GM19438 (cell line): ENCODE measurements around the gene COX4I2.
A peak's percentile ranks its signal among the peaks of the same experiment; 100 is the strongest.

Experiments used
- ATAC-seq: cut with Tn5 transposase; IDR thresholded peaks from one replicate; pipeline ENCODE4 v1.9.1; 2021; ENCODE audit warnings: low read depth; ENCODE audit not compliant: unreplicated experiment

COX4I2 gene

DNA sequence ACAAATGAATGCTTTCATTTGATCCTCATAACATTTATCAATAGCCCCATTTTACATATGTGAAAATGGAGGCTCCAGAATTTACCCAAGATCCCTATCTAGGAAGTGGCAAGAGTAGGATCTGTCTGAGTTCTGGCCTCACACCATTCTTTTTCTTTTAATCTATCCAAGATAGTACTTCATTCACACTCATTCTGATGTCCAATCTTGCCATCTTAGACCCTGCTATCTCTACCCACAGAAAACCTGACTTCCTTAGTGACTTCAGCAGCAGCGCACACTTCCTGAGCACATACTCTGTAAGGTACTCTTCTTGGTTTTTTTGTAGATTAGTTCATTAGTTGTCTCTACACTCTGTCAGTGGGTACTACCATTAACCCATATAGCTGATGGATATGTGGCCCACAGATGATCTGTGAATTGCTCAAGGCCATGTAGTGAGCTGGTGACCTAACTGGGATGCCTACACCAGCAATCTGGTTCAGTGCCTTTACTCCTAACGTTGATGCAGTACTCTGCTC is 36.3 kb downstream of the COX4I2 start:
- no peak for ATAC-seq

DNA sequence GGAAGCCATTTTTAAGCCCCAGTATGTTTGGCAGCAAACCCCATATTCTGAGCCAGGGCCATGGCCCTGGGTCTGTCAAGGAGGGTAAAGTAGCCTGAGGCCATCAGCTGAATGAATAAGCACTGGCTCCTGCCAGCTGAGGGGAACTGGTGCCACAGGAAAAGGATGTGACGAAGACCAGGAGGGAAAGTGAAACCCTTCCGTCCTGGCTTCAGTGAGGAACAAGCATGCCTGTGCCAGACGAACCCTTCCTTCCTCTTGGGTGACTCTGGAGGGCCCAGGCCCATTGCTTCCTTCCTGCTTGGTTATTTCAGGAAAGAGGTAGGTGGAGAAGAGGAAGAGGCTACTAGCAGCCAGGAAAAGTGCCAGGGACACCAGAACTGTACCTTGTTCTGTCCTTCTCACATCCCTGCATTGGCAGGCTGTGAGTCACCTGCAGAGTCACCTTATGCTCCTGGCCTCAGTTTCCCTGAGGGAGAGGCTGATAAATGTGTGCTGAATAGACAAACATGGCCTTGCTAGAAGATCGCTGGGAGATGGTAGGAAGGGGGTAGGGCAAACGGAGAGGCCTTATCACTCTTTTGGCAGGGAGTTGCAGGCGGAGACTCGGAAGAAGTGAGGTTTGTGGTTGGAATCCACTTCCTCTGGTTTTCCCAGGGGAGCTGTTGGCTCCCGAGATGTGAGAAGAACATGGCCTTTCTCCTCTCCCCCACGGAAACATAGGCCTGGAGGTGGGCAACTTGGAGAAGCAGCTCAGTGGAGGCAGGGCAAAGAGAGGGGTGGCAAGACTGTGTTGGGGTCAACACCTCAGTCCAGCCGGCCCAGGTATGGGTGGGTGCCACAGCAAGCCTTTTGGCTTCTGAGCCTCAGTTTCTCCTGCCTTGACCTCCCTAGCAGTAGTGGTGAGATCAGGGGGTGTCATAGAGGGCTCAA is 37.4 kb downstream of the COX4I2 start:
- ATAC-seq, result no peak

DNA sequence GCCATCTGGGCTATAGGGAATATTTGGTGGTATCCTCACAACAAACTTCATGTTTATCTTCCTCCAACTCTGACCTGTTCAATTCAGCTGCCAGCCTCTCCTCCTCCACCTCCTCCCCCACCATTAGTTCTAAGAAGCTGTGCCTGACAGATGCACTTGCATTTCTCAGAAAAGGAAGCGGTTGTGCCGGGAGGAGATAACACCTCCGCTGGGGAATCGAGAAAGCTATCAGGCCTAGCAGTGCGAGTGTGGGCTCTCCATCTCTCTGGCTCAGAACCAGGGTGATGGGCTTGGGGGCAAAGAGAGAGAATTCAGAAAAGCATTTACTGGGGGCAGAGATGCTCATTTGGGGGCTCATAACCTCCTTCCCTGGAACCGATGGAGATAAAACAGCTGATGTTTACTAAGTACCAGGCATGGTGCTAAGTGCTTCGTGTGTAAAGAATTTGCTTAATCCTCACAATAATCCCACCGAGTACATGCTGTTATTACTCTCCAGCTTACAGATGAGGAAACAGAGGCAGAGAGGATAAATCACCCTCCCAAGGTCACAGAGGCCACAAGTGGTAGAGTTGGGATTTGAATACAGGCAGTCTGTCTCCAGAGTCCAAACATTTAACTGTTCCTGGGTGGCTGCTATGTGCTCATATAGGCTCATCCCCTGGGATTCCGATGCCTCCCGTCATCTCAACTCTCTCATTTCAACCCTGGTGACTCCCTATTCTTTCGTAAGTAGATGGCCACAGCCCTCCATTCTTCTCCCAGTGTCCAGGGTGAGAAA is 38.3 kb downstream of the COX4I2 start:
- no peak for ATAC-seq

DNA sequence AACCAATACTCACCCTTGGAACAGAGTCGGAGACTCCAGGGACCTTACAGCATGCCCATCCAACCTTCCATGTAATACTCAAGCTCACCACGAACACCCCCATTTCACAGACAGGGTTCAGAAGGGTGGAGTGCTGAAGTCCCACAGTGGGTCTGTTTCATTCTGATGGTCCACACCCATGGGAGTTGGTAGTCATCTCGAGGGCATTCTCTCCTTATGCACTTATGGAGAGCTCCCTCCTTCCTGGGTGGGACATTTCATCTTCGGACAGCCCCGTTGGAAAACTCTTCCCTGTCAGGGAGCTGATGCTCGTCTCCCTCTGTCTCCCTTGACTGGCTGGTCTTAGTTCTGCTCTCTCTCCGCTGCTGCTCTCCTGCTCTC is 38.9 kb downstream of the COX4I2 start:
- ATAC-seq, result no peak

DNA sequence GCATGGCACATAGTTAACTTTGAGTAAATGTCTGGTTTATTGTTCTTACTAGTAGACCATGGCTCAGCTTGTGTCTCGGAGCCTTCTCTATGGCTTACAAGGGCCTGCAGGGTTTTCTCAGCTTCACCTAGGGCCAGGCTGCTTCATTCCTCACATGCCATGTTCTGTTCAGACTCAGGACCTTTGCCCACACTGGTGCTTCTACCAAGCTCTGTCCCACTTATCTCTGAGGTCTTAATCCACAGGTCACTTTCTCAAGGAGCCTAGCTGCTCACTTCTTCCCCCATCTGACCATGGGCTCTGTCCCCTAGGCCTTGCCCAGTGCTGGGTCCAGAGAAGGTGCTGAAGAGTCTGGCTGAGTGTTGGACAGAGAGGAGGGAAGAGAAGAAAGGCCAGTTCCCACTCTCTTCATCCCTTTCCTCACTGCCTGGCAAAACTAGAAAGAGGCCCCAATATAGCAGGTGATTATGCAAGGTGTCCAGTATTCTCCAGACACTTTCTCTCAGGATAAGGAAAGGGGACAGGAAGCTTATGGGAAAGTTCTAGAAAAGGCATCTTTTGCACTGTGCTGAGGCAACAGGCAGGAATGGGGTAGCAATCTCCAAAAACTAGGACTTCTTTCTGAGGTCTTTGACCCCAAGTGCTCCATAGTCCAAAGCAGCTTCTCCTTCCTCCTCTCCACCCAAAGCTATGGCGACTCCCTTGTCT is 40.0 kb downstream of the COX4I2 start:
- no peak for ATAC-seq

DNA sequence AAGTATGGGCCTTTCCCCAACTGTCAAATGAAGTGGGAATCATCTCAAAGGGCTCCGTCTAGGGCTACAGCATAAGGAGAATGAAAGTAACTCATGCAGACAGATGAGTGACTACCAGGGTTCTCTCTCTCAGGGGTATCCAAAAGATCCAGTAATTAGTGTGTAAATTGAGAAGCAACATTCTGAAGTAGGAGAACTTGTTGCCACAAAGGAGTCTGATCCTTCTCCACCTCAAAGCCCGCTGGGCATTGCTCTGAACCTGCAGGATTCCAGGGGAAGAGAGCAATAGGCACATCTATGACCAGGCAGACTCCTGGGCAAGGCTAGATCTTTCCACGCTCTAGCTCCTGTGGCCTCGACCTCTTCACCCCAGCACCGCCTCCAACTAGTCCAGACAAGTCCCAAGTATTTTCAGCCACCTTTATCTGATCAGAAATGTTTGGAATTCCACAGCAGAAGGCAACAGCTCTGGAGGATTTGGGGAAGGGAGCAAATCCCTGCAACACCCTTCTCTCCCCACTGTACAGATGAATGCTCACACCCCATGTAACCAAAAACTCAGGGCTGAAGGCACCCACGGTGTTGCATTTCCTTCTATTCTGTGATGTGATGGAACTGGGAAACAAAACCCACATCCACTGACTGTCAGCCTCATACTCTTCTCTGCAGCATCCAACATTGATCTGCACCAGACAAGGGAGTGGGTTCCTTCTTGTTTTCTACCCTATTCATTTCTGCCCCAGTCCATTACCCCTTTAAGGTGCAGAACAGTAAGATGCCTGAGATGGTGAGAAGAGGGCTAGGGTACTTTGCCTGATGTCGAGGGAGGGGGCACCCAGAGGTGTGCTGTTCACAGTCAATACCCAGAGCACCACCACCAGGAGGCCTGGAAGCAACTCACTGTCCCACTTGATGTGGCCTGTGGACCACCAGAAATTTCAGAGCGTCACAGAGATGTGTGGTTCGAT is 41.0 kb downstream of the COX4I2 start:
- no peak for ATAC-seq

DNA sequence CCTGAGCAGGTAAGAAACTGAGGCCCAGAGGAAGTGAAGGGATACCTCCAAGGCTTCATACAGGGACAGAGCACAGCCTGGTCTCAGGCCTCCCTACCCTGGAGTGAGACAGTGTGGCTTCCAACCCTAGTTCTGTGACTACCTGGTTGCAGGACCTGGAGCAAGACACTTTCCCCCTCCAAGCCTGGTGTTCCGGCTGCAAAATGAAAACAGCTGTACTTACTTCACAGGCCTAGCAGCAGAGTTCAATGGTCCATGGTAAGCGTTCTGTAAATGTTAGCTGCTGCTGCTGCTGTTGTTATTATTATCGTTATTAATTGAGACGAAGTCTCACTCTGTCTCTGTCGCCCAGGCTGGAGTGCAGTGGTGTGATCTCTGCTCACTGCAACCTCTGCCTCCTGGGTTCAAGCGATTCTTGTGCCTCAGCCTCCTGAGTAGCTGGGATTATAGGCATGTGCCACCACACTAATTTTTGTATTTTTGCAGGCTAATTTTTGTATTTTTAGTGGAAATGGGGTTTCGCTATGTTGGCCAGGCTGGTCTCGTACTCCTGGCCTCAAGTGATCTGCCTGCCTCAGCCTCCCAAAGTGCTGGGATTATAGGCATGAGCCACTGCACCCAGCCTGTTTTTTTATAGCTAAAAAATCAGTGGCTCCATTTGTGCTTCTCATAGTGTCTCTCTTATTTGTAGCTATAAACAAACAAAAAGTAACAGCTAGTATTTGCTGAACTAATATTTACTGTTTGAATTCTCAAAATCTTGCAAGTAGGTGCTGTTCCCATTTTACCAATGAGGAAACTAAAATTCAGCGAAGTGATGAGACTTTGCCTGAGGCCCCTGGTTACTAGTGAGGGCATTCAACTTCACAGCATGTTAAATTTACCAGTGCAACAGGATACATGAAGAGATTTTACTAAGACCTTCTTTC is 41.9 kb downstream of the COX4I2 start:
- ATAC-seq, result no peak

DNA sequence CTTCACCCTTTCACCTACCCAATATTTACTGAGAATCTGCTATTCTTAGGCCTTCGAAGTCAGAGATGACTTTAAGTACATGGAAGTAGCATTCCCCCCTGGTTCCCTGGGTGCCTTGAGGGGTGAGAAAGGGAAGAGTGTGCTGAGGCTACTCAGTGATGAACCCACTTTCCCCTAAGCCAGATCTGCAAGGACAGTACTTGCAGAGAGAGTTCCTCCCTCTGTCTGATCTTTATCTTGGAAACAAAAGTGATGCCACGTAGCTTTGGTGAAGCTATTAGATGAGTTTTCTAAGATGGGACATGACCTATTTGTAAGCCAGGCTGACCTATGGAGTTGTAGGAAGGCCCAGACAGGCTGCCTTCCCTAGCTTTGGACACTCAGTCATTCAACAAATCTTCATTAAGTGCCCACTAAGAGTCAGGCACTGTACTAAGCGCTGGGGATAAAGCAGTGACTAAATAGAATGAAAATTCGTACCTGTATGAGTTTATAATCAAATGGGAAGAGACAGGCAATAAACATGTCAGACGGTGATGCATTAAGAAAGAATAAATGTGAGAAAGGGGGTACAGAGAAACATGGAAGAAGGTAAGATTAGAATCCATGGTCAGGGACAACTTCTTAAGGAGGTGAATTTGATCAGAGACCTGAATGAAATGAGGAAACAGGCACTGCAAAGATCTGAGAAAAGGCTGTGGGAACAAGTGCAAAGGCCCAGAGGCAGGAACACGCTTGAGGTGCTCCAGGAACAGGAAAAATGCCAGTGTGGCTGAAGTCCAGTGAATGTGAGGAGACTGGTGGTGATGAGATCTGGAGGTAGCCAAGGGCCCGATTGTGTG is 42.8 kb downstream of the COX4I2 start:
- ATAC-seq, result no peak

DNA sequence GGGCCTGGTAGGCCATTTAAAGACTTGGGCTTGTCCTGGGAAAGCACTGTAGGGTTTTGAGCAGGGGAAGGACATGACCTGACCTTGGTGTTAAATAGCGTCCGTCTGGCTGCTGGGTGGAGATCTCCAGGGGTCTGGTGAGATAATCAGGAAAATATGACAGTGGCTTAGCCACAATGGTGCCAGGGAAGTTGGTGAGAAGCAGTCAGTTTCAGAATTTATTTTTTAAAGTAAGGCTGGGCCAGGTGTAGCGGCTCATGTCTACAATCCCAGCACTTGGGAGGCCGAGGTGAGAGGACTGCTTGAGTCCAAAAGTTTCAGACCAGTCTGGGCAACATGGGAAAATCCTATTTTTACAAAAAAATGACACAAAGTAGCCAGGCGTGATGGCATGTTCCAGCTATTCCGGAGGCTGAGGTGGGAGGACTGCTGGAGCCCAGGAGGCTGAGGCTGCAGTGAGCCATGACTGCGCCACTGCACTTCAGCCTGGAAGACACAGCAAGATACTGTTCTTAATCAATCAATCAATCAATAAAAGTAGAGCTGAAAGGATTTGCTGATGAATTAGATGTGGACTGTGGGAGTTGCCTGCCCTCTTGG is 43.5 kb downstream of the COX4I2 start:
- ATAC-seq, result no peak

DNA sequence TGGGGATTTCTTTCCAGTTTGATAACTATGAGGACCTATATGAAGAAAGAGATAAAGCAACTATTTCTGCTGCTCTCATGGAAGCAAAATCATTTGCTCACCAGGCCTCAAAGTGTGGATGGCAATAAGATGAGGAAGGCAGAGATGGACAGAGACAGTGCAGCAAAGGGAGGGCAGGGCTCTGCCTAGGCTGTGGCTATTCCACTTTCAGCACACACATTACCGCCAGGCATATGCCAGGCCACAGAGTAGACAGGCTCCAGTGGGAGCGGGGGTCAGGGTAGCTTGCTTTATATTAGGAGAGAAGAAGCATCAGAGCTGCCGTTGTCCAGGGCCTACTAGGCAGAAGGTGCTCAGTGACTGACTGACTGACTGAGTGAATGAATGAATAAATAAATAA is 44.1 kb downstream of the COX4I2 start:
- ATAC-seq, result no peak

DNA sequence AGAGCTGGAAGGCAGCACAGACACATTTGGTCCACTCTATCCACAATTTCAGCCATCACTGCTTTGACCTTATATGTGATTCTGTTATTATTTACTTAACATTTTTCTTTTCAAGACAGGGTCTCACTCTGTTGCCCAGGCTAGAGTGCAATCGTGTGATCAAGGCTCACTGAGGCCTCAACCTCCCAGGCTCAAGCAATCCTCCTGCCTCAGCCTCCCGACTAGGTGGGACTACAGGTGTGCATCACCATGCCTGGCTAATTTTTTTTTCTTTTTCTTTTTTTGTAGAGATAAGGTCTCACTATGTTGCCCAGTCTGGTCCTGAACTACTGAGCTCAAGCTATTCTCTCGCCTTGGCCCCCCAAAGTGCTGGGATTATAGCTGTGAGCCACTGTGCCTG is 44.6 kb downstream of the COX4I2 start:
- no peak for ATAC-seq

DNA sequence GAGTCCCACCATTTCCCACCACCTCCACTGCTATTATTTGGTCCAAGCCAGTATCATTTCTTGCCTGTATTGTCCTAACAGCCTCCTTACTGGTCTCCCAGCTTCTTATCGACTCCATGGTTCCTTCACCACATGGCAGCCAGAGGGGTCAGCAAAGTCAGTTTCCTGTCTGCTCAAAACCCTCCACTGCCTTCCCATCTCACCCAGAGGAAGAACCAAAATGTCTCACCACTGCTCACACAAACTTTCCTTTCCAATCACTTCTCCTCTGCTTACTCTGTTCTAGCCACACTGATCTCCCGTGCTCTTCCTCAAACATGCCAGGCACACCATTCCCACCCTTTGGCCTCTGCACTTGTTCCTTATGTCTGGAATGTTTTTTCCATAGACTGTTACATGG is 45.2 kb downstream of the COX4I2 start:
- no peak for ATAC-seq

DNA sequence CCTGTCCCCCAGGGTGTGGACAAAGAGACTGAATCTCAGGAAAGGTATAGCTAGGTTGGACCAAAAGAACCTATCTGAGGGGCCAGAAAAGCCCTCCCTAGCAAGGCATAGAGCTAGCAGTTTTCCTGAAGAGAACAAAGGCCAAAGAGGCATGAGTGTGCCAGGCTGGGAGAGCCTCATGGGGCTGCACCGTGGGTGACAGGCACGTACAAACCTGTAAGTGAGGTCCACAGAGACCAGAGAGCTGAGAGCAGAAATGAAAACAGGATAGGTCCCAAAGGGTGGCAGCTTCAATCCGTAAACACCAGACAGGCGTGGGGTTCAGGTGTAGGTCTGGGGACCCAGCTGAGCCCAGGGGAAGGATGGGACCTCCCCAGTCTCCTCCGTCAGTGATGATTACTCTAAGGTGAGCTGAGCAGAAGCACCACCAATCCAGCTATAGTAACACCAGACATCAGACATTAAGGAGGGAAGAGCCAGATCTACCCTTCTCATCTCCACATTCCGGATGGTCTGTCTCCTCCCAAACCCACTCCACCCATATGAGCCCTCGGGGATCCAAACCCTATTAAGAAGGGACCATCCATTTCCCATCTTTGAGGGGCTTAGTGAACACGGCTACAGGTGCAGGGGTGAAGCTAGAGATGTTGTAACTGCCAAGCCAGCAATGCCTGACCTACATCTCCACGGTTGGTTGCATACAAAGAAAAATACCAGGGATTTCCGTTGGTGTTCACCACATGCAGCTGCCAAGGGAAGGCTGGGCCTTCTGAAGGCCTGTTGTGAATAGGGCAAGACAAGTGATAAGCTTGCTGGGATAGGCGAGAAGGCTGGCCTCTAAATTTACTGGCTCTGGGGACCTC is 46.7 kb downstream of the COX4I2 start:
- ATAC-seq, result peak; percentile 48

DNA sequence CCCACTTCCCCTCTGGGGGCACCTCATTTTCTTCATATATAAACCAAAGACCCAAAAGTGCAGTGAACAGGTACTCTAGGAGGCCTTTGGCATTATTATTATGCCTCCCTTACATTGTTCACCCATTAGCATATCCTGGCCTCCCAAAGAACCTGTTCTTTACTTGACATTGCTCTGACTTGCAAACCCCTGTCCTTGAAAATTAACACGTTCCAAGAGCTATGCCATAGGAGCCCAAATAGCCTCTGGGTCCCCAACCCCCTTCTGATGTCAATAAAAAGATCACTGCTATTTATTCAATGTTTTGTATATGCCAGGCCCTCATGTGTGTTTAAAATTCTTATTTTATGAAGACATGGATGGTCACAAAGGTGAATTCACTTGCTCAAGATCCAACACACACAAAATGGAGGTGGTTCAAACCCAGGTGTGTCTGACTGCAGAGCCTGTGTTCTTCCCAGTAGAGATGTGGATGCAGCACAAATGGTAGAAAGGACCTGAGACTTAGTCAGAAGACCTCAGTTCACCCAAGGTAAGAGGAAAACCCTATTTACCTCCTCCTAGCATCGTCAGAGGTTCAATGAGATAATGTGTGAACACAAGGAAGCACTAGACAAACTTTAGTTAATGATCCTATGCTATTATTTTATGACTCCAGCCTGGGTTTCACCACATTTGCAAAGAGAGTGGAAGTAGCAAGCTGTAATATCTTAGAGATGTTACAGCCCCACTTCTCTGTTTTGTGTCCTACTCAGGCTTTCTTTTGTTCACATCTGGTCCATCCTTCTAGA is 48.3 kb downstream of the COX4I2 start:
- no peak for ATAC-seq

DNA sequence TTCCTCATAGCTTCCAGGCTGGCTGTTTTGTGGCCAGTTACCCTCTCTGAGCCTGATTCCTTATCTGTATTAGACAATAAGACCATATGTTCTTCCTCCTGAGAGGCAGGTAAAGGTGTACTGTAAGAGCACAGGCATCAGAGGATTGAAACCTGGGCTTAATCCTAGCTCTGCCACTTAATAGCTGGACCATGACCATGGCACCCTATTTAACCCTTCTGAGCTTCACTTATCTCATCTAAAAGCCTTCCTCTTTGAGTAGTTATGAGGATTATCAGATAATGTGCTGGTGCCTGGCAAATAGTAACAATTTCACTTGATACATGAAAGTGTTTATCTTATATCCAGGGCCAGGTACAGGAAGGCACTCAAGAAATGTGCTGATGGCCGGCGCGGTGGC is 50.1 kb downstream of the COX4I2 start:
- no peak for ATAC-seq

DNA sequence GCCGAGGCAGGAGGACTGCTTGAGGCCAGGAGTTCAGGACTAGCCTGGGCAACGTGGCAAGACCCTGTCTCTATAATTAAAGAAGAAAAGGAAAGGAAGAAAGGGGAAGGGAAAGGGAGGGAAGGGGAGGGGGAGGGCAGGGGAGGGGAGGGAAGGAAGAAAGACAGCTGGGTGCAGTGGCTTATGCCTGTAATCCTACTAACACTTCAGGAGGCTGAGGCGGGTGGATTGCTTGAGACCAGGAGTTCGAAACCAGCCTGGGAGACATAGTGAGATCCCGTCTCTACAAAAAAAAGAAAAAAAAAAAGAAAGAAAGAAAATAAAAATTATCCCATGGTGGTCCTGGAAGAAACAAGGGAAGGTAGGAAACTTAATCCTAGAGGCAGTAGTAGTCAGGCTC is 51.4 kb downstream of the COX4I2 start:
- ATAC-seq, result no peak
